GM23338 (cell line): ENCODE results near the gene PKNOX2.

Source experiments
- CREB1 ChIP-seq: fragments of 250-450 bp; sonication (Bioruptor Pico); IDR thresholded peaks from 2 replicates; pipeline ENCODE4 v1.5.0; 2020; ENCODE audit warnings: low read depth, mild to moderate bottlenecking, moderate library complexity
- EZH2 ChIP-seq: fragments of 200-600 bp; sonication (generic); IDR thresholded peaks from one replicate; pipeline ENCODE4 v1.8.0; 2017; ENCODE audit warnings: antibody characterized with exemption, mild to moderate bottlenecking, low read depth; ENCODE audit not compliant: unreplicated experiment
- POLR2AphosphoS5 ChIP-seq: IDR thresholded peaks from 2 replicates; pipeline ENCODE4 v1.6.1; 2016; ENCODE audit warnings: antibody characterized with exemption, low read depth
- TF ChIP-seq, protein P1 (sequence below), 2 experiments: fragments of 200-600 bp in 1 of 2; sonication (generic) in 1 of 2; conservative IDR thresholded peaks; 2 replicates each; pipeline versions ENCODE4 v1.5.1 to v1.6.1; 2016 to 2017; ENCODE audit warnings: antibody characterized with exemption in 2 of 2, low read depth in 2 of 2, mild to moderate bottlenecking in 2 of 2, moderate library complexity in 1 of 2
- TF ChIP-seq, protein P2 (sequence below): fragments of 250-450 bp; sonication (Bioruptor Pico); IDR thresholded peaks from 2 replicates; pipeline ENCODE4 v1.5.0; 2020; ENCODE audit warnings: mild to moderate bottlenecking, moderate library complexity

DNA sequence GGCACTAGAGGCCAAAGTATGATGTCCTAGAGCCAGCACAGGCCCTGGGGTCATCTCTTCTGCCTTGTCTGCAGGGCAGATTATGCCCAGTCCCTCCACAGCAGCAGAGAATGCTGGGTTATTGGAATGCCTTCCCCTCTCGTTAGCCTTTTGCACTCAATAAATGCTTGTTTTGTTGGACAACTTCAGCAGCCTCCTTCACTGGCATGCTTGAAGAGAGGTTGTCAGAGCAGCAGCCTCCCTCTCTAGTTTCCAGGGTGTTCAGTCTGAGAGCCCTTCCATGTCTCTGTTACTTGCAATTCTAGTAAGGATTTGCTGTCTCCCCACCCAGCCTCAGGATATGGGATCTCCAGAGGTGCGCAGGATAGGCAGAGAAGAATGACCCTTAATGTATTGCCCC, 82.9 kb downstream of the PKNOX2 start:
- TF ChIP-seq, protein P1, sequence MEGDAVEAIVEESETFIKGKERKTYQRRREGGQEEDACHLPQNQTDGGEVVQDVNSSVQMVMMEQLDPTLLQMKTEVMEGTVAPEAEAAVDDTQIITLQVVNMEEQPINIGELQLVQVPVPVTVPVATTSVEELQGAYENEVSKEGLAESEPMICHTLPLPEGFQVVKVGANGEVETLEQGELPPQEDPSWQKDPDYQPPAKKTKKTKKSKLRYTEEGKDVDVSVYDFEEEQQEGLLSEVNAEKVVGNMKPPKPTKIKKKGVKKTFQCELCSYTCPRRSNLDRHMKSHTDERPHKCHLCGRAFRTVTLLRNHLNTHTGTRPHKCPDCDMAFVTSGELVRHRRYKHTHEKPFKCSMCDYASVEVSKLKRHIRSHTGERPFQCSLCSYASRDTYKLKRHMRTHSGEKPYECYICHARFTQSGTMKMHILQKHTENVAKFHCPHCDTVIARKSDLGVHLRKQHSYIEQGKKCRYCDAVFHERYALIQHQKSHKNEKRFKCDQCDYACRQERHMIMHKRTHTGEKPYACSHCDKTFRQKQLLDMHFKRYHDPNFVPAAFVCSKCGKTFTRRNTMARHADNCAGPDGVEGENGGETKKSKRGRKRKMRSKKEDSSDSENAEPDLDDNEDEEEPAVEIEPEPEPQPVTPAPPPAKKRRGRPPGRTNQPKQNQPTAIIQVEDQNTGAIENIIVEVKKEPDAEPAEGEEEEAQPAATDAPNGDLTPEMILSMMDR (conservative IDR thresholded peaks at IDR 0.05; ENCODE audit: low read depth in 2 of 2) = no peak
- TF ChIP-seq, protein P2, sequence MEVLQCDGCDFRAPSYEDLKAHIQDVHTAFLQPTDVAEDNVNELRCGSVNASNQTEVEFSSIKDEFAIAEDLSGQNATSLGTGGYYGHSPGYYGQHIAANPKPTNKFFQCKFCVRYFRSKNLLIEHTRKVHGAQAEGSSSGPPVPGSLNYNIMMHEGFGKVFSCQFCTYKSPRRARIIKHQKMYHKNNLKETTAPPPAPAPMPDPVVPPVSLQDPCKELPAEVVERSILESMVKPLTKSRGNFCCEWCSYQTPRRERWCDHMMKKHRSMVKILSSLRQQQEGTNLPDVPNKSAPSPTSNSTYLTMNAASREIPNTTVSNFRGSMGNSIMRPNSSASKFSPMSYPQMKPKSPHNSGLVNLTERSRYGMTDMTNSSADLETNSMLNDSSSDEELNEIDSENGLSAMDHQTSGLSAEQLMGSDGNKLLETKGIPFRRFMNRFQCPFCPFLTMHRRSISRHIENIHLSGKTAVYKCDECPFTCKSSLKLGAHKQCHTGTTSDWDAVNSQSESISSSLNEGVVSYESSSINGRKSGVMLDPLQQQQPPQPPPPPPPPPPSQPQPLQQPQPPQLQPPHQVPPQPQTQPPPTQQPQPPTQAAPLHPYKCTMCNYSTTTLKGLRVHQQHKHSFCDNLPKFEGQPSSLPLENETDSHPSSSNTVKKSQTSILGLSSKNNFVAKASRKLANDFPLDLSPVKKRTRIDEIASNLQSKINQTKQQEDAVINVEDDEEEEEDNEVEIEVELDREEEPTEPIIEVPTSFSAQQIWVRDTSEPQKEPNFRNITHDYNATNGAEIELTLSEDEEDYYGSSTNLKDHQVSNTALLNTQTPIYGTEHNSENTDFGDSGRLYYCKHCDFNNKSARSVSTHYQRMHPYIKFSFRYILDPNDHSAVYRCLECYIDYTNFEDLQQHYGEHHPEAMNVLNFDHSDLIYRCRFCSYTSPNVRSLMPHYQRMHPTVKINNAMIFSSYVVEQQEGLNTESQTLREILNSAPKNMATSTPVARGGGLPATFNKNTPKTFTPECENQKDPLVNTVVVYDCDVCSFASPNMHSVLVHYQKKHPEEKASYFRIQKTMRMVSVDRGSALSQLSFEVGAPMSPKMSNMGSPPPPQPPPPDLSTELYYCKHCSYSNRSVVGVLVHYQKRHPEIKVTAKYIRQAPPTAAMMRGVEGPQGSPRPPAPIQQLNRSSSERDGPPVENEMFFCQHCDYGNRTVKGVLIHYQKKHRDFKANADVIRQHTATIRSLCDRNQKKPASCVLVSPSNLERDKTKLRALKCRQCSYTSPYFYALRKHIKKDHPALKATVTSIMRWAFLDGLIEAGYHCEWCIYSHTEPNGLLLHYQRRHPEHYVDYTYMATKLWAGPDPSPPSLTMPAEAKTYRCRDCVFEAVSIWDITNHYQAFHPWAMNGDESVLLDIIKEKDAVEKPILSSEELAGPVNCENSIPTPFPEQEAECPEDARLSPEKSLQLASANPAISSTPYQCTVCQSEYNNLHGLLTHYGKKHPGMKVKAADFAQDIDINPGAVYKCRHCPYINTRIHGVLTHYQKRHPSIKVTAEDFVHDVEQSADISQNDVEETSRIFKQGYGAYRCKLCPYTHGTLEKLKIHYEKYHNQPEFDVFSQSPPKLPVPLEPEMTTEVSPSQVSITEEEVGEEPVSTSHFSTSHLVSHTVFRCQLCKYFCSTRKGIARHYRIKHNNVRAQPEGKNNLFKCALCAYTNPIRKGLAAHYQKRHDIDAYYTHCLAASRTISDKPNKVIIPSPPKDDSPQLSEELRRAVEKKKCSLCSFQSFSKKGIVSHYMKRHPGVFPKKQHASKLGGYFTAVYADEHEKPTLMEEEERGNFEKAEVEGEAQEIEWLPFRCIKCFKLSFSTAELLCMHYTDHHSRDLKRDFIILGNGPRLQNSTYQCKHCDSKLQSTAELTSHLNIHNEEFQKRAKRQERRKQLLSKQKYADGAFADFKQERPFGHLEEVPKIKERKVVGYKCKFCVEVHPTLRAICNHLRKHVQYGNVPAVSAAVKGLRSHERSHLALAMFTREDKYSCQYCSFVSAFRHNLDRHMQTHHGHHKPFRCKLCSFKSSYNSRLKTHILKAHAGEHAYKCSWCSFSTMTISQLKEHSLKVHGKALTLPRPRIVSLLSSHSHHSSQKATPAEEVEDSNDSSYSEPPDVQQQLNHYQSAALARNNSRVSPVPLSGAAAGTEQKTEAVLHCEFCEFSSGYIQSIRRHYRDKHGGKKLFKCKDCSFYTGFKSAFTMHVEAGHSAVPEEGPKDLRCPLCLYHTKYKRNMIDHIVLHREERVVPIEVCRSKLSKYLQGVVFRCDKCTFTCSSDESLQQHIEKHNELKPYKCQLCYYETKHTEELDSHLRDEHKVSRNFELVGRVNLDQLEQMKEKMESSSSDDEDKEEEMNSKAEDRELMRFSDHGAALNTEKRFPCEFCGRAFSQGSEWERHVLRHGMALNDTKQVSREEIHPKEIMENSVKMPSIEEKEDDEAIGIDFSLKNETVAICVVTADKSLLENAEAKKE = no peak
- TF ChIP-seq EZH2 (no peak), CREB1 (CRISPR knock-in tag) (no peak), POLR2AphosphoS5 (no peak)
